Measurements from ENCODE around the gene MMADHC. TPM values are rescaled to one million over a fixed set of nuclear protein-coding genes. Genes with fewer than 3 reads are reported as not detected.
A peak's percentile ranks its signal among the peaks of the same experiment; 100 is the strongest.

MMADHC gene
- total and polyA plus RNA-seq, 2 experiments from 2014 or later = 38.5 to 129 TPM

DNA sequence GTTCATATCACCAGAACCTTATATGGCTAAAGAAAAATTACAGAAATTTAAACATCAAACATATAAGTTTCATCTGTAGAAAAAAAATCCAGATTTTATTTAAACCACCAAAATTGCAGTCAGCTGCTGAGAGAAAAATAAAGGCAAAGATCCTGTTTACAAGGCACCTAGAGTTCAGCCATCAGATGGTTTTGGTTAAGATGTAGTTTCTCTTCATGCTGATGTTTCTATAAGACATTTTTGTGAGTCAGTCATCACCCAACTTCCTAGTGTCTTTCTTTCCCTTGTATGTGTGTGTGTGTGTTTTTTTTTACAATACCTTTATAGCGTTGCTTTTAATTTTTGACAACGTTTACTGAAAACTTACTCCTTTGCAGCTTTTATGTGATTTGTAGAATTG, 26.1 kb upstream of the MMADHC start:
- no peaks in the 10 kb centered on the region for H3K4me1 ChIP-seq (ENCODE audit: low read depth)
- TF ChIP-seq, protein P1, sequence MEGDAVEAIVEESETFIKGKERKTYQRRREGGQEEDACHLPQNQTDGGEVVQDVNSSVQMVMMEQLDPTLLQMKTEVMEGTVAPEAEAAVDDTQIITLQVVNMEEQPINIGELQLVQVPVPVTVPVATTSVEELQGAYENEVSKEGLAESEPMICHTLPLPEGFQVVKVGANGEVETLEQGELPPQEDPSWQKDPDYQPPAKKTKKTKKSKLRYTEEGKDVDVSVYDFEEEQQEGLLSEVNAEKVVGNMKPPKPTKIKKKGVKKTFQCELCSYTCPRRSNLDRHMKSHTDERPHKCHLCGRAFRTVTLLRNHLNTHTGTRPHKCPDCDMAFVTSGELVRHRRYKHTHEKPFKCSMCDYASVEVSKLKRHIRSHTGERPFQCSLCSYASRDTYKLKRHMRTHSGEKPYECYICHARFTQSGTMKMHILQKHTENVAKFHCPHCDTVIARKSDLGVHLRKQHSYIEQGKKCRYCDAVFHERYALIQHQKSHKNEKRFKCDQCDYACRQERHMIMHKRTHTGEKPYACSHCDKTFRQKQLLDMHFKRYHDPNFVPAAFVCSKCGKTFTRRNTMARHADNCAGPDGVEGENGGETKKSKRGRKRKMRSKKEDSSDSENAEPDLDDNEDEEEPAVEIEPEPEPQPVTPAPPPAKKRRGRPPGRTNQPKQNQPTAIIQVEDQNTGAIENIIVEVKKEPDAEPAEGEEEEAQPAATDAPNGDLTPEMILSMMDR (IDR thresholded peaks at IDR 0.05; ENCODE audit: low read depth, low read length) = no peak
- no peak for DNase-seq (ENCODE audit: low read depth in 1 of 2, low spot score in 1 of 2)

DNA sequence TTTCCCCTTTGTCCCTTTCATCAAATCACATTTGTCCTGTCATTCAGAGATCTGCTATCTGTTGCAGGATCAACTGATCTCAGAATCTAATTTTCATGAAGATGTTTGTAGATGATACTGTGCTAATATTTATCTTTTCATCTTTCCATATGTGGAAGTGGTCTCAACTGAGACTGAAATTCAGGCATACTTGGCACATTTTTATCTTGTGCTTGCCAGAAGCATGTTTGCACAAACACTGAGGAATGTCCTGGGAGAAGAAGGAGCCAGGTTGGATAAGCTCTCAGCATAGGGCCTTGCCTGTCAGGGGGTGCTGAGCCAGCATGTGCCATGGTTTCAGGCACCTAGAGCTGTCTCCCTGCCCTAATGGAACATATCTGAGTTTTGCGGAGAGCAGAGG, 24.5 kb upstream of the MMADHC start:
- Histone ChIP-seq H3K27ac (no peak overlapping the region), H3K36me3 (no peaks in the 10 kb centered on the region), H3K4me3 (no peak overlapping the region), H3K27me3 (no peaks in the 10 kb centered on the region), H3K9me3 (ENCODE audit: low read depth) (no peaks in the 10 kb centered on the region), H3K4me1 (ENCODE audit: low read depth) (no peaks in the 10 kb centered on the region)
- peak in 1 of 2 donors; percentile 70 for DNase-seq (ENCODE audit: low read depth in 1 of 2, low spot score in 1 of 2)
- TF ChIP-seq, protein P1 (IDR thresholded peaks at IDR 0.05; ENCODE audit: low read depth, low read length) = no peak

More for the DNA sequence above, 26.1 kb upstream of the MMADHC start:
- Histone ChIP-seq H3K27ac (no peak overlapping the region), H3K36me3 (no peaks in the 10 kb centered on the region), H3K27me3 (no peaks in the 10 kb centered on the region), H3K4me3 (no peak overlapping the region), H3K9me3 (ENCODE audit: low read depth) (no peaks in the 10 kb centered on the region)

DNA sequence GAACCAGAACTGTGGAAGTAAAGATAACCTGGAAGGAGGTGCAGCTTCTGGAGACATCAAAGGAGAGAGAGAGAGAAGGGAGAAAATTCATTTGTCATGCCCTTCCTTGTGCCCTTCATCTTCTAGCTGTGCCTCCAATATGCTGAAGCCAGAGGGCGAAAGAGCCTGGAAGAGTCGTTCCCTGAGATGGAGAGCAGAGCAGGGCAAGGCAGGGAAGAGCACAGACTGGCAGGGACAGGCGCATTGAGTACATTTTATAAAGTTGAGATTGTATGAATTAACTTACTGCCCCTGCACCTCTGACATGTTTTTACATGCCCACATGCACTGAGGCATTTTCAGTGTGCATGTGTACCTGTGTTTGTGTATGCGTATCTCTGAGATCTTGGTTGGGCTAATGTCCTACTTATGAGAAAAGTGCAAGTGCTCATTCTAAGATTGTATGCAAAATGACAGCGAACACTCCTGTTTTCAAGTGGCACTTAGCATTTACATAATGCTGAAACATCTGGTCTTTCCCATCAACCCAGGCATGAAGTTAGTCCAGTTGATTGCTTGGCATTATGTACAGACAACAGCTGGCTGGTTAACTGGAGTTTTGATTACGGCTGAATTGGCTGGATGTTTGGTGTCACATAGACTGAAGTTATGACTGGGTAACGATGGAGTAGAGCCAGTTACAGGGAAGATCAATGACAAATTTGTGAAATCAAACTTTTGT, 23.7 kb upstream of the MMADHC start:
- Histone ChIP-seq H3K36me3 (no peaks in the 10 kb centered on the region), H3K27me3 (no peaks in the 10 kb centered on the region), H3K4me1 (ENCODE audit: low read depth) (no peaks in the 10 kb centered on the region), H3K4me3 (no peak overlapping the region), H3K9me3 (ENCODE audit: low read depth) (no peaks in the 10 kb centered on the region), H3K27ac (no peak overlapping the region)
- TF ChIP-seq, protein P1 (IDR thresholded peaks at IDR 0.05; ENCODE audit: low read depth, low read length) = peak; percentile 12
- DNase-seq (ENCODE audit: low read depth in 1 of 2, low spot score in 1 of 2) = peak in 1 of 2 donors; percentile 54

DNA sequence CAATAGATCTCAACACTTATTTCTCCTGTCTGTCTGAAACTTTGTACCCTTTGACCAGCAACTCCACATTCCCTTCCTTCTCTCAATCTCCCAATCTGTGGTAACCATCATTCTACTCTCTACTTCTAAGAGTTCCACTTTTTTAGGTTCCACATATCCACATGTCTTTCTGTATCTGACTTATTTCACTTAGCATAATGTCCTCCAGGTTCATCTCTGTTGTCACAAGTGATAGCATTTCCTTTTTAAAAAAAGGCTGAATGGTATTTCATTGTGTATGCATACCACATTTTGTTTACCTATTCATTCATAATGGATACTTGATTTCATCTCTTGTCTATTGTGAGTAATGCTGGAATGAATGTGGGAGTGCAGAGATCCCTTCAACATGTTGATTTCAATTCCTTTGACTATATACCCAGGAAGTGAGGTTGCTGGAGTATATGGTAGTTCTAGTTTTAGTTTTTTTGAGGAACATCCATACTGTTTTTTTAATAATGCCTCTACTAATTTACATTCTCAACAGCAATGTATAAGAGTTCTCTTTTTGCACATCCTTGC, 18.8 kb upstream of the MMADHC start:
- Histone ChIP-seq H3K36me3 (no peaks in the 10 kb centered on the region), H3K27me3 (no peaks in the 10 kb centered on the region), H3K9me3 (ENCODE audit: low read depth) (no peaks in the 10 kb centered on the region), H3K27ac (no peak overlapping the region), H3K4me1 (ENCODE audit: low read depth) (no peaks in the 10 kb centered on the region), H3K4me3 (no peak overlapping the region)
- TF ChIP-seq, protein P1 (IDR thresholded peaks at IDR 0.05; ENCODE audit: low read depth, low read length) = no peak
- no peak for DNase-seq (ENCODE audit: low read depth in 1 of 2, low spot score in 1 of 2)

DNA sequence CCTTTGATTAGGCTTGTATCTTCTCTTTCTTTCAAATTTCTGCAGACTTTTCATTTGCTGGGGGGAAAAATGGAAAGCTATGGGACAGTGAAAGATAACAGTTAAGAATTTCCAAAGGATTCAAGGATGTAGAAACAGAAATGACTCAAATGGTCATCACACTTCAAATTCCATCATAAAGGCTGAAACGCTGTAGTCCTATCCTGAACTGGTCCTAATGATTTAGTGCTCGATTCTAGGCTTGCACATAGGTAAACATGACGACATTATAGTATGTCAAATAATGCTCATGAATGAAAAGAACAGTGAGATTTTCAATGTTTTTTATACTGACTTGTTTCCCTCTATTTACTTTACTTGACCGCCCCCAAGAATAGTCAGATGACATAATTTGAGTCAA, 15.7 kb upstream of the MMADHC start:
- TF ChIP-seq, protein P1 (IDR thresholded peaks at IDR 0.05; ENCODE audit: low read depth, low read length) = no peak
- DNase-seq (ENCODE audit: low read depth in 1 of 2, low spot score in 1 of 2) = no peak
- H3K27ac ChIP-seq = no peak overlapping the region

More for the DNA sequence above, 15.7 kb upstream of the MMADHC start:
- Histone ChIP-seq H3K9me3 (ENCODE audit: low read depth) (no peaks in the 10 kb centered on the region), H3K27me3 (no peaks in the 10 kb centered on the region), H3K36me3 (no peaks in the 10 kb centered on the region), H3K4me1 (ENCODE audit: low read depth) (no peaks in the 10 kb centered on the region), H3K4me3 (no peak overlapping the region)

Data from cardiac muscle cell (in vitro differentiated cells and primary cell).